Measurements from ENCODE around the gene RRAD.

- no peak for TF ChIP-seq CTCF (conservative IDR thresholded peaks at IDR 0.05; ENCODE audit: low read depth, low read length)
- no peak for TF ChIP-seq EZH2 (IDR thresholded peaks at IDR 0.05; ENCODE audit: borderline replicate concordance, low read depth, low read length, poor library complexity, severe bottlenecking)
These were observed 38.4 kb downstream of the RRAD start for GRCh38 chr16:66886914-66887313.
